ENCODE measurements around the gene SPPL2B. TPM values are rescaled to one million over a fixed set of nuclear protein-coding genes. Genes with fewer than 3 reads are reported as not detected.

SPPL2B gene
- total and polyA plus RNA-seq, 9 donors: 1.5 to 66.6 (median 47.9) TPM

GRCh38 chr19:2309734-2310362 lies 18.6 kb upstream of the SPPL2B start:
- Histone ChIP-seq H3K9me3 (peaks cover 0 to 3% of the 10 kb centered on the region in 2 donors), H3K27ac (no peak overlapping the region), H3K27me3 (no peaks in the 10 kb centered on the region), H3K4me3 (no peak overlapping the region), H3K36me3 (no peaks in the 10 kb centered on the region), H3K4me1 (ENCODE audit: insufficient read depth) (no peaks in the 10 kb centered on the region)
- DNase-seq: no peak
- no peak for TF ChIP-seq EP300 (IDR thresholded peaks at IDR 0.05)
- intact Hi-C loops (cut with DNase I): loop anchor here in 1 of 4 donors (10.0 kb wide), 1 partner anchor 1155 kb away; no protein-coding TSS in a partner anchor
- 52 to 66% (median 54%) methylated on average over 13 to 17 of the region's 17 CpGs for WGBS, 3 donors

GRCh38 chr19:2311093-2311492 lies 17.4 kb upstream of the SPPL2B start:
- no peak for DNase-seq
- H3K4me1 ChIP-seq (ENCODE audit: insufficient read depth): no peaks in the 10 kb centered on the region
- 92 to 94% (median 94%) methylated on average over 4 of the region's 4 CpGs for WGBS, 3 donors
- TF ChIP-seq CTCF (IDR thresholded peaks at IDR 0.05): no peak
- H3K27ac ChIP-seq: no peak overlapping the region
- no peaks in the 10 kb centered on the region for H3K36me3 ChIP-seq
- H3K27me3 ChIP-seq: no peaks in the 10 kb centered on the region
- intact Hi-C loops (cut with DNase I): no loop called here
- H3K9me3 ChIP-seq: peaks cover 0 to 5% of the 10 kb centered on the region in 2 donors
- no peak overlapping the region for H3K4me3 ChIP-seq

GRCh38 chr19:2312820-2313501 lies 15.5 kb upstream of the SPPL2B start:
- Histone ChIP-seq H3K36me3 (no peaks in the 10 kb centered on the region), H3K27ac (no peak overlapping the region), H3K4me3 (no peak overlapping the region), H3K27me3 (no peaks in the 10 kb centered on the region), H3K4me1 (ENCODE audit: insufficient read depth) (no peaks in the 10 kb centered on the region), H3K9me3 (peaks cover 0 to 5% of the 10 kb centered on the region in 2 donors)
- TF ChIP-seq CTCF (IDR thresholded peaks at IDR 0.05): no peak
- TF ChIP-seq EP300 (IDR thresholded peaks at IDR 0.05): no peak
- no peak for TF ChIP-seq POLR2A (IDR thresholded peaks at IDR 0.05)
- WGBS, 3 donors: 31 to 35% (median 33%) methylated on average over 26 to 28 of the region's 28 CpGs
- DNase-seq: no peak
- intact Hi-C loops (cut with DNase I): no loop called here

GRCh38 chr19:2315121-2315817 lies 13.2 kb upstream of the SPPL2B start:
- 82 to 86% (median 84%) methylated on average over 7 of the region's 7 CpGs for WGBS, 3 donors
- intact Hi-C loops (cut with DNase I): no loop called here

More at GRCh38 chr19:2315121-2315817, 13.2 kb upstream of the SPPL2B start:
- Histone ChIP-seq H3K27me3 (no peaks in the 10 kb centered on the region), H3K4me3 (no peak overlapping the region), H3K27ac (no peak overlapping the region), H3K9me3 (peaks cover 0 to 5% of the 10 kb centered on the region in 2 donors), H3K4me1 (ENCODE audit: insufficient read depth) (no peaks in the 10 kb centered on the region), H3K36me3 (no peaks in the 10 kb centered on the region)
- DNase-seq: no peak
- TF ChIP-seq POLR2A (IDR thresholded peaks at IDR 0.05) (no peak), CTCF (IDR thresholded peaks at IDR 0.05) (no peak), EP300 (IDR thresholded peaks at IDR 0.05) (no peak)

All from ovary (tissue), 9 donors.